HL-60 (cell line): ENCODE measurements around the gene WNT6.

Source experiments
- DNase-seq, 2 experiments: peaks; one replicate each; pipeline ENCODE4 v3.0.0-alpha.2; 2010 to 2020; ENCODE audit warnings: low read depth in 1 of 2, low spot score in 1 of 2
- H3K27ac ChIP-seq: fragments of 250-450 bp; sonication (Bioruptor Pico); replicated peaks from 2 replicates; pipeline ENCODE4 v1.5.1; 2020; ENCODE audit warnings: mild to moderate bottlenecking, moderate library complexity
- H3K27me3 ChIP-seq: fragments of 250-450 bp; sonication (Bioruptor Pico); 2 replicates; pipeline ENCODE4 v1.5.1; 2021; ENCODE audit warnings: mild to moderate bottlenecking, moderate library complexity; ENCODE audit not compliant: insufficient read depth, poor library complexity, severe bottlenecking
- H3K4me3 ChIP-seq: replicated peaks from 2 replicates; pipeline ENCODE4 v1.5.1; 2011; ENCODE audit warnings: mild to moderate bottlenecking, control low read depth, low read length; ENCODE audit not compliant: insufficient read depth
- GABPA ChIP-seq: IDR thresholded peaks from 2 replicates; pipeline ENCODE4 v1.6.1; 2012; ENCODE audit warnings: low read depth
- POLR2AphosphoS5 ChIP-seq: IDR thresholded peaks from 2 replicates; pipeline ENCODE4 v1.6.1; 2012; ENCODE audit warnings: low read depth
- SPI1 ChIP-seq: IDR thresholded peaks from 2 replicates; pipeline ENCODE4 v1.6.1; 2012; ENCODE audit warnings: low read depth, mild to moderate bottlenecking, borderline replicate concordance
- long read RNA-seq: library from polyadenylated mRNA; unstranded; transcript quantifications from one replicate; pipeline ENCODE4 v2.0.0, GENCODE V29; 2020
- TF ChIP-seq, protein P1 (sequence below): IDR thresholded peaks from one replicate; pipeline ENCODE4 v1.5.1; 2011; ENCODE audit warnings: low read length, control low read depth, inconsistent platforms; ENCODE audit not compliant: insufficient read depth
- TF ChIP-seq, protein P2 (sequence below): IDR thresholded peaks from 2 replicates; pipeline ENCODE4 v1.6.1; 2012; ENCODE audit warnings: low read depth; ENCODE audit not compliant: insufficient replicate concordance

The WNT6 gene
- long read RNA-seq, partial matches to known transcripts, result 1 of 1 reads
- long read RNA-seq, other reads (novel, unspliced or antisense), result 0 of 1 reads

GRCh38 chr2:218859556-218859987 is at the start of gene WNT6:
WNT6 (plus strand) TSS chr2:218859805; CDS start chr2:218860038, 233 bp downstream.
- Histone ChIP-seq H3K4me3 (no peak within 1 kb of the TSS), H3K27me3 (peaks cover 68% of the 10 kb centered on the region), H3K27ac (no peak within 1 kb of the TSS)
- TF ChIP-seq POLR2AphosphoS5 (no peak), GABPA (no peak), SPI1 (no peak)
- TF ChIP-seq, protein P1, sequence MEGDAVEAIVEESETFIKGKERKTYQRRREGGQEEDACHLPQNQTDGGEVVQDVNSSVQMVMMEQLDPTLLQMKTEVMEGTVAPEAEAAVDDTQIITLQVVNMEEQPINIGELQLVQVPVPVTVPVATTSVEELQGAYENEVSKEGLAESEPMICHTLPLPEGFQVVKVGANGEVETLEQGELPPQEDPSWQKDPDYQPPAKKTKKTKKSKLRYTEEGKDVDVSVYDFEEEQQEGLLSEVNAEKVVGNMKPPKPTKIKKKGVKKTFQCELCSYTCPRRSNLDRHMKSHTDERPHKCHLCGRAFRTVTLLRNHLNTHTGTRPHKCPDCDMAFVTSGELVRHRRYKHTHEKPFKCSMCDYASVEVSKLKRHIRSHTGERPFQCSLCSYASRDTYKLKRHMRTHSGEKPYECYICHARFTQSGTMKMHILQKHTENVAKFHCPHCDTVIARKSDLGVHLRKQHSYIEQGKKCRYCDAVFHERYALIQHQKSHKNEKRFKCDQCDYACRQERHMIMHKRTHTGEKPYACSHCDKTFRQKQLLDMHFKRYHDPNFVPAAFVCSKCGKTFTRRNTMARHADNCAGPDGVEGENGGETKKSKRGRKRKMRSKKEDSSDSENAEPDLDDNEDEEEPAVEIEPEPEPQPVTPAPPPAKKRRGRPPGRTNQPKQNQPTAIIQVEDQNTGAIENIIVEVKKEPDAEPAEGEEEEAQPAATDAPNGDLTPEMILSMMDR, result no peak
- TF ChIP-seq, protein P2, sequence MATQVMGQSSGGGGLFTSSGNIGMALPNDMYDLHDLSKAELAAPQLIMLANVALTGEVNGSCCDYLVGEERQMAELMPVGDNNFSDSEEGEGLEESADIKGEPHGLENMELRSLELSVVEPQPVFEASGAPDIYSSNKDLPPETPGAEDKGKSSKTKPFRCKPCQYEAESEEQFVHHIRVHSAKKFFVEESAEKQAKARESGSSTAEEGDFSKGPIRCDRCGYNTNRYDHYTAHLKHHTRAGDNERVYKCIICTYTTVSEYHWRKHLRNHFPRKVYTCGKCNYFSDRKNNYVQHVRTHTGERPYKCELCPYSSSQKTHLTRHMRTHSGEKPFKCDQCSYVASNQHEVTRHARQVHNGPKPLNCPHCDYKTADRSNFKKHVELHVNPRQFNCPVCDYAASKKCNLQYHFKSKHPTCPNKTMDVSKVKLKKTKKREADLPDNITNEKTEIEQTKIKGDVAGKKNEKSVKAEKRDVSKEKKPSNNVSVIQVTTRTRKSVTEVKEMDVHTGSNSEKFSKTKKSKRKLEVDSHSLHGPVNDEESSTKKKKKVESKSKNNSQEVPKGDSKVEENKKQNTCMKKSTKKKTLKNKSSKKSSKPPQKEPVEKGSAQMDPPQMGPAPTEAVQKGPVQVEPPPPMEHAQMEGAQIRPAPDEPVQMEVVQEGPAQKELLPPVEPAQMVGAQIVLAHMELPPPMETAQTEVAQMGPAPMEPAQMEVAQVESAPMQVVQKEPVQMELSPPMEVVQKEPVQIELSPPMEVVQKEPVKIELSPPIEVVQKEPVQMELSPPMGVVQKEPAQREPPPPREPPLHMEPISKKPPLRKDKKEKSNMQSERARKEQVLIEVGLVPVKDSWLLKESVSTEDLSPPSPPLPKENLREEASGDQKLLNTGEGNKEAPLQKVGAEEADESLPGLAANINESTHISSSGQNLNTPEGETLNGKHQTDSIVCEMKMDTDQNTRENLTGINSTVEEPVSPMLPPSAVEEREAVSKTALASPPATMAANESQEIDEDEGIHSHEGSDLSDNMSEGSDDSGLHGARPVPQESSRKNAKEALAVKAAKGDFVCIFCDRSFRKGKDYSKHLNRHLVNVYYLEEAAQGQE, result no peak
- DNase-seq, result no peak

DNA sequence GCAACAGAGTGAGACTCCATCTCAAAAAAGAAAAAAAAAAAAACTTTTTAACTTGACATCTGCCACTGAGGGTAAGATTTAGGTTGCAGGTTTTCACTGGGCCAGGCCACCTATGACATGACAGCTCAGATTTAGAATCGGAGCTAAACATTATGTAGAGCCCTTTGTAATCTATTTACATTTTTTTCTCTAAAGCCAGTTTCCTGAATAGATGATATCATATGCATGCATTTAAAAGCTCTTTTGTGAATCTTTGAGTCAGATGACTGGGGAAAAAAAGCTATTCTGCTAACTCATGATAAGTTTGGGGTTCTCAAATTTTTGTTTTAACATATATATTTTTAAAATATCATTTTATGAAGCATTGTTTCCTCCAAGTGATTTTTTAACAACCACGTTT is 49.3 kb upstream of the WNT6 start:
- H3K27me3 ChIP-seq, result no peaks in the 10 kb centered on the region
- H3K4me3 ChIP-seq, result no peak overlapping the region
- TF ChIP-seq, protein P1, result no peak
- no peak for TF ChIP-seq GABPA
- no peak for TF ChIP-seq SPI1
- no peak for TF ChIP-seq POLR2AphosphoS5
- TF ChIP-seq, protein P2, result no peak
- no peak for DNase-seq
- H3K27ac ChIP-seq, result no peak overlapping the region

DNA sequence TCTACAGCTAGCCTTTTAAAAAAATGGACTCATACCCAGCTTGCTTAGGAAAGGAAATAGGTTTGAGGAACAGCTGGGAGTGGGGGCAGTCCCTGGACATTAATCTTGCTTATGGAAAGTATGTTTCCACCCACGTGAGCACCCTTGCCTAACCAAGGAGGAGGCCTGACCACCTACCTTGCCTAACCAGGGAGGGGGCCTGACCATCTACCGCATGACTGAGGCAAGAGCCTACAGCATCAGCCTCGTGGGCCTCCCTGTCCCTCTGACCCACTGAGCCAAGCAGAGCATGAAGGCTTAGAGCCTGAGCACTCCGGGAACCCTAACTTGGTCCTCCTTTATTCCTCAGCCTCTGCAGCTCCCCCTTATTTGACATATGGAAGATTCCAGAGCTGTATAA is 48.2 kb upstream of the WNT6 start:
- TF ChIP-seq SPI1 (peak; percentile 10; the same call in 1 of the 2 replicates), POLR2AphosphoS5 (peak; percentile 44; the same call in 1 of the 2 replicates)
- TF ChIP-seq, protein P2, result no peak
- H3K4me3 ChIP-seq, result no peak overlapping the region
- peak; percentile 69 to 72 for DNase-seq
- H3K27ac ChIP-seq, result 0 out of 2 replicates have a peak overlapping the region, but pooled peaks have one; percentile 12
- H3K27me3 ChIP-seq, result no peaks in the 10 kb centered on the region
